CD4-positive, alpha-beta T cell treated with Interleukin-15 for 4 hours (primary cell): ENCODE measurements around the gene STAB1.

Experiments used
- DNase-seq: peaks from one replicate; pipeline ENCODE4 v3.0.0-alpha.2; 2020; ENCODE audit warnings: low spot score

Gene STAB1

GRCh38 chr3:52483577-52484381 is 11.4 kb upstream of the STAB1 start:
- no peak for DNase-seq

- DNase-seq, result no peak
Measured at GRCh38 chr3:52484680-52485461, 10.3 kb upstream of the STAB1 start.

- no peak for DNase-seq
Measured at GRCh38 chr3:52487050-52487787, 7.9 kb upstream of the STAB1 start.

GRCh38 chr3:52487788-52488691 is 7.1 kb upstream of the STAB1 start:
- DNase-seq, result no peak

GRCh38 chr3:52488746-52489145 is 6.4 kb upstream of the STAB1 start:
- DNase-seq, result no peak

- no peak for DNase-seq
Measured at GRCh38 chr3:52489453-52489852, 5.7 kb upstream of the STAB1 start.

GRCh38 chr3:52490035-52490938 is 4.9 kb upstream of the STAB1 start:
- DNase-seq, result no peak

GRCh38 chr3:52490939-52491526 is 4.1 kb upstream of the STAB1 start:
- DNase-seq, result no peak

GRCh38 chr3:52492059-52492458 is 3.1 kb upstream of the STAB1 start:
- DNase-seq, result no peak

- DNase-seq, result no peak
Measured at GRCh38 chr3:52493232-52494017, 1.7 kb upstream of the STAB1 start.

GRCh38 chr3:52494445-52494844 is 693 bp upstream of the STAB1 start:
- DNase-seq, result no peak

- DNase-seq, result no peak
Measured at GRCh38 chr3:52495777-52496602, 852 bp downstream of the STAB1 start.

GRCh38 chr3:52498137-52499054 is 3.3 kb downstream of the STAB1 start:
- no peak for DNase-seq

GRCh38 chr3:52501046-52501445 is 5.9 kb downstream of the STAB1 start:
- DNase-seq, result no peak

- no peak for DNase-seq
Measured at GRCh38 chr3:52502001-52502400, 6.9 kb downstream of the STAB1 start.

GRCh38 chr3:52502808-52503350 is 7.7 kb downstream of the STAB1 start:
- DNase-seq, result no peak

GRCh38 chr3:52503788-52504424 is 8.8 kb downstream of the STAB1 start:
- no peak for DNase-seq
